ENCODE results near the gene ANXA3.

- TF ChIP-seq POLR2A (IDR thresholded peaks at IDR 0.05): no peak
- no peak for TF ChIP-seq CTCF (IDR thresholded peaks at IDR 0.05 in 8 of 11, conservative IDR thresholded peaks at IDR 0.05 in 3 of 11)
These were observed 31.6 kb upstream of the ANXA3 start for GRCh38 chr4:78519962-78520361.
